ENCODE results near the gene SNORC.

Gene SNORC

DNA sequence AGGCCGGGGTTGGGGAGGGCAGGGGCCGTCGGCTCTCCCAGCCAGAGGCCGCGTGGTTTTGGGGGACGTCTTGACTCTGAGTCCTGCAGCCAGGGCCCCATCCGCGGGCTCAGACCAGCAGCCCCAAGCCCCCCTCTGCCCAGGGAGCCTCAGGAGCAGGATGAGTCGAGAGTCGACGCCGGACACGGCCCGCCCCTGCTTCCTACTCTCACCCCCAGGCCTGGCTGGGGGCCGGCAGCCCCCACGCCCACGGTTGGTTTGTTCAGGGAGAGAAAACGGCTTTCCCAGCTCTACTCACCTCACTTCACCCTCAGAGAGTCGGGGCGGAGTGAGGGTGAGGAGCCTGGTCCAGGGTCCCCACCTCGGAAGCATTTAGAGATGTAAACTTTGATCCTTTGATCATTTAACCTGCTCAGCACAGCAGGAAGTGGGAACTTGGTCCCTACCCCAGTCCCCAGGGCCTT is 6.9 kb downstream of the SNORC start:
- TF ChIP-seq FOXP2 (optimal IDR thresholded peaks at IDR 0.05; ENCODE audit: control extremely low read depth, extremely low read length, insufficient read depth) (no peak), POLR2AphosphoS5 (IDR thresholded peaks at IDR 0.05; ENCODE audit: borderline replicate concordance, low read depth, low read length) (no peak)
- H3K9me3 ChIP-seq (ENCODE audit: low read depth, low read length) = no peaks in the 10 kb centered on the region
- H3K9ac ChIP-seq (ENCODE audit: insufficient read length) = no peak overlapping the region
- H3K27ac ChIP-seq = no peak overlapping the region
- H3K4me3 ChIP-seq = no peak overlapping the region
- H3K36me3 ChIP-seq (ENCODE audit: insufficient read depth, low read length) = no peaks in the 10 kb centered on the region
- DNase-seq (ENCODE audit: low read depth, low spot score) = no peak

DNA sequence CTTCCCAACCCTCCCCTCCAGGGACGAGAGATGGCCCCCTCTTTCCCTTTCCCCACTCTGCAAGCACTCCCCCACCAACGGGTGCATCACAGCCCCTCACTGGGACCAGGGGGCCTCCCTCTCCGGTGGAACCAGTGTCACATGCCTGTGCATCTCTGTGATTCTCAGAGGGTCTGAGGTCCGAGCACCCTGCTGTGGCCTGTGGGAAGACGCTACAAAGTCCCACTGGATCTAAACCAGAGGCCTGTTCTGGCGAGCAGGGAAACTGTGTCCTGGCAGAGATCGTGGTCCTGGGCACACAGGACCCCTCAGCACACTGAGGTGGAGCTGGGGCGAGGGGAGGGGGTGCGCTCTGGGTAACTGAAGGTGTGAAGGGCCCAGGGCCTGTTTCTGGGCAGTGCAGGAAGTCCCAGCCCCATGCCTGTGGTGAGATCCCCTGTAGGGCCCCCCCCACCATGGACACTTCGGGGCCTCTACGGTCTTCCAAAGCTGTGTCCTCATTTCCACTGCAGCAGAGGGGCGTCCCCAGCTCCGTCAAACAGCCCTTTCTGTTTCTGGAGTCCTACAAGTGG is 8.0 kb downstream of the SNORC start:
- Histone ChIP-seq H3K4me3 (no peak overlapping the region), H3K36me3 (ENCODE audit: insufficient read depth, low read length) (no peaks in the 10 kb centered on the region), H3K9me3 (ENCODE audit: low read depth, low read length) (no peaks in the 10 kb centered on the region), H3K9ac (ENCODE audit: insufficient read length) (no peak overlapping the region), H3K27ac (no peak overlapping the region)
- no peak for TF ChIP-seq FOXP2 (optimal IDR thresholded peaks at IDR 0.05; ENCODE audit: control extremely low read depth, extremely low read length, insufficient read depth)
- TF ChIP-seq EZH2 (IDR thresholded peaks at IDR 0.05) = no peak
- no peak for TF ChIP-seq POLR2AphosphoS5 (IDR thresholded peaks at IDR 0.05; ENCODE audit: borderline replicate concordance, low read depth, low read length)
- no peak for DNase-seq (ENCODE audit: low read depth, low spot score)

- TF ChIP-seq POLR2AphosphoS5 (IDR thresholded peaks at IDR 0.05; ENCODE audit: borderline replicate concordance, low read depth, low read length) (no peak), EZH2 (IDR thresholded peaks at IDR 0.05) (no peak), FOXP2 (optimal IDR thresholded peaks at IDR 0.05; ENCODE audit: control extremely low read depth, extremely low read length, insufficient read depth) (no peak)
Observed at GRCh38 chr2:232878855-232879617, 9.0 kb downstream of the SNORC start.

GRCh38 chr2:232879618-232880494 is 9.8 kb downstream of the SNORC start:
- Histone ChIP-seq H3K4me3 (no peak overlapping the region), H3K27ac (no peak overlapping the region), H3K9ac (ENCODE audit: insufficient read length) (no peak overlapping the region), H3K9me3 (ENCODE audit: low read depth, low read length) (no peaks in the 10 kb centered on the region), H3K36me3 (ENCODE audit: insufficient read depth, low read length) (no peaks in the 10 kb centered on the region)
- no peak for DNase-seq (ENCODE audit: low read depth, low spot score)
- TF ChIP-seq POLR2AphosphoS5 (IDR thresholded peaks at IDR 0.05; ENCODE audit: borderline replicate concordance, low read depth, low read length) = no peak
- no peak for TF ChIP-seq EZH2 (IDR thresholded peaks at IDR 0.05)
- TF ChIP-seq FOXP2 (optimal IDR thresholded peaks at IDR 0.05; ENCODE audit: control extremely low read depth, extremely low read length, insufficient read depth) = no peak

More at GRCh38 chr2:232878855-232879617, 9.0 kb downstream of the SNORC start:
- Histone ChIP-seq H3K9me3 (ENCODE audit: low read depth, low read length) (no peaks in the 10 kb centered on the region), H3K9ac (ENCODE audit: insufficient read length) (no peak overlapping the region), H3K36me3 (ENCODE audit: insufficient read depth, low read length) (no peaks in the 10 kb centered on the region), H3K4me3 (no peak overlapping the region), H3K27ac (no peak overlapping the region)
- DNase-seq (ENCODE audit: low read depth, low spot score) = no peak

DNA sequence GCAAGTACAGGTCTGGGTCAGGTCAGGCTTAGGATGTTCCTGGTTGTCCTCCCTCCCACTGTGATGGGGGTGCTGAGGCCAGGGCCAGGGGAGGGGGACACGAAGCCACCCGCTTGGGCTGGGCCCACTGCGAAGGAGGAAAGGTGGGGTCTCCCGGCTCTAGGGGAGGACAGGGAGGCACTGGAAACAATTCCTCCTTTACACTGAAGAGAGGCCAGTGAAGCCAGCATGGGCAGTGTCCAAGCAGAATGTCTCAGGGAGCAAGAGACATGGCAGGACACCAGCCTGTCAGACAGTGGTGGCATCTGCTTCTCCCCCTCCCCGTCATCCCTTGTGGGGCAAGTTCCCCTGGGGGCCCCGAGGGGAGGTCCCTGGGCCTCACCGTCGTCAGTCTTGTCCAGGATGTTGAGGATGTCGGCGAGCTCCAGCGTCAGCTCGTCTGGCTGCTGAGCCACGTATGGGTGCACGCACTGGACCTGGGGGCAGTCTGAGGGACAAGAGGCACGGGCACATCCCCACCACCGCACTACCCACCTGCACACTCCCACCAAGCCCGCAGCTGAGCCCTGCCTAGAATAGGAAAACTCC is 10.8 kb downstream of the SNORC start:
- H3K9ac ChIP-seq (ENCODE audit: insufficient read length) = no peak overlapping the region
- no peak overlapping the region for H3K4me3 ChIP-seq
- no peaks in the 10 kb centered on the region for H3K9me3 ChIP-seq (ENCODE audit: low read depth, low read length)
- TF ChIP-seq FOXP2 (optimal IDR thresholded peaks at IDR 0.05; ENCODE audit: control extremely low read depth, extremely low read length, insufficient read depth) = no peak
- no peak for TF ChIP-seq POLR2AphosphoS5 (IDR thresholded peaks at IDR 0.05; ENCODE audit: borderline replicate concordance, low read depth, low read length)
- H3K36me3 ChIP-seq (ENCODE audit: insufficient read depth, low read length) = no peaks in the 10 kb centered on the region; the same call in 1 of the 2 replicates
- DNase-seq (ENCODE audit: low read depth, low spot score) = no peak
- no peak overlapping the region for H3K27ac ChIP-seq

GRCh38 chr2:232882085-232882484 is 12.0 kb downstream of the SNORC start:
- H3K9ac ChIP-seq (ENCODE audit: insufficient read length) = no peak overlapping the region

GRCh38 chr2:232882505-232883115 is 12.5 kb downstream of the SNORC start:
- Histone ChIP-seq H3K36me3 (ENCODE audit: insufficient read depth, low read length) (no peaks in the 10 kb centered on the region; the same call in 1 of the 2 replicates), H3K27ac (no peak overlapping the region), H3K9ac (ENCODE audit: insufficient read length) (no peak overlapping the region), H3K4me3 (no peak overlapping the region), H3K9me3 (ENCODE audit: low read depth, low read length) (no peaks in the 10 kb centered on the region)
- TF ChIP-seq FOXP2 (optimal IDR thresholded peaks at IDR 0.05; ENCODE audit: control extremely low read depth, extremely low read length, insufficient read depth) (no peak), POLR2AphosphoS5 (IDR thresholded peaks at IDR 0.05; ENCODE audit: borderline replicate concordance, low read depth, low read length) (no peak), EZH2 (IDR thresholded peaks at IDR 0.05) (no peak)
- DNase-seq (ENCODE audit: low read depth, low spot score) = no peak

More at GRCh38 chr2:232882085-232882484, 12.0 kb downstream of the SNORC start:
- TF ChIP-seq FOXP2 (optimal IDR thresholded peaks at IDR 0.05; ENCODE audit: control extremely low read depth, extremely low read length, insufficient read depth) (no peak), POLR2AphosphoS5 (IDR thresholded peaks at IDR 0.05; ENCODE audit: borderline replicate concordance, low read depth, low read length) (no peak), EZH2 (IDR thresholded peaks at IDR 0.05) (no peak)
- no peak for DNase-seq (ENCODE audit: low read depth, low spot score)
- H3K36me3 ChIP-seq (ENCODE audit: insufficient read depth, low read length) = no peaks in the 10 kb centered on the region; the same call in 1 of the 2 replicates
- H3K27ac ChIP-seq = no peak overlapping the region
- no peak overlapping the region for H3K4me3 ChIP-seq
- H3K9me3 ChIP-seq (ENCODE audit: low read depth, low read length) = no peaks in the 10 kb centered on the region
